ENCODE data around the gene AP4S1.

DNA sequence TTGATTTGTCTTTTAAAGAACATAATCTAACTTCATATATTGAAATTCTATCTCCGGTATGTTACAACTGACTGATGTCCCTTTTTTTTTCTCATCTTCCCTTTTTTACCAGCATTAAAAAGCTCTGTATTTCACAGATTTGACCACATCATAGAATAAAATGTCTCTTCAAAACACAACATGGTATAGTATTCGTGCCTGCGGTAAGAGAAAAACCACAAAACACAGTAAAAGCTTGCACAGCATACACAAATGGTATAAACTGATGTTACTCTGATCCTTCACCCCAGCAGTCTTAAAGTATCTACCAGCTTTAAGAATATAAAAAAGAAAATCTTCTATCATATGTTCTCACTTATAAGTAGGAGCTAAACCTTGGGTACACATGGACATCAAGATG is 98.7 kb downstream of the AP4S1 start:
- no peak for TF ChIP-seq EZH2 (IDR thresholded peaks at IDR 0.05)
- TF ChIP-seq EZH2phosphoT487 (IDR thresholded peaks at IDR 0.05): no peak
- TF ChIP-seq, protein P1, sequence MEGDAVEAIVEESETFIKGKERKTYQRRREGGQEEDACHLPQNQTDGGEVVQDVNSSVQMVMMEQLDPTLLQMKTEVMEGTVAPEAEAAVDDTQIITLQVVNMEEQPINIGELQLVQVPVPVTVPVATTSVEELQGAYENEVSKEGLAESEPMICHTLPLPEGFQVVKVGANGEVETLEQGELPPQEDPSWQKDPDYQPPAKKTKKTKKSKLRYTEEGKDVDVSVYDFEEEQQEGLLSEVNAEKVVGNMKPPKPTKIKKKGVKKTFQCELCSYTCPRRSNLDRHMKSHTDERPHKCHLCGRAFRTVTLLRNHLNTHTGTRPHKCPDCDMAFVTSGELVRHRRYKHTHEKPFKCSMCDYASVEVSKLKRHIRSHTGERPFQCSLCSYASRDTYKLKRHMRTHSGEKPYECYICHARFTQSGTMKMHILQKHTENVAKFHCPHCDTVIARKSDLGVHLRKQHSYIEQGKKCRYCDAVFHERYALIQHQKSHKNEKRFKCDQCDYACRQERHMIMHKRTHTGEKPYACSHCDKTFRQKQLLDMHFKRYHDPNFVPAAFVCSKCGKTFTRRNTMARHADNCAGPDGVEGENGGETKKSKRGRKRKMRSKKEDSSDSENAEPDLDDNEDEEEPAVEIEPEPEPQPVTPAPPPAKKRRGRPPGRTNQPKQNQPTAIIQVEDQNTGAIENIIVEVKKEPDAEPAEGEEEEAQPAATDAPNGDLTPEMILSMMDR (IDR thresholded peaks at IDR 0.05): no peak
